HL-60 (cell line): ENCODE results near the gene LZTR1.

ENCODE experiments used
- DNase-seq, 2 experiments: peaks; one replicate each; pipeline ENCODE4 v3.0.0-alpha.2; 2010 to 2020; ENCODE audit warnings: low read depth in 1 of 2, low spot score in 1 of 2
- H3K27ac ChIP-seq: fragments of 250-450 bp; sonication (Bioruptor Pico); replicated peaks from 2 replicates; pipeline ENCODE4 v1.5.1; 2020; ENCODE audit warnings: mild to moderate bottlenecking, moderate library complexity
- H3K27me3 ChIP-seq: fragments of 250-450 bp; sonication (Bioruptor Pico); 2 replicates; pipeline ENCODE4 v1.5.1; 2021; ENCODE audit warnings: mild to moderate bottlenecking, moderate library complexity; ENCODE audit not compliant: insufficient read depth, poor library complexity, severe bottlenecking
- H3K4me3 ChIP-seq: replicated peaks from 2 replicates; pipeline ENCODE4 v1.5.1; 2011; ENCODE audit warnings: mild to moderate bottlenecking, control low read depth, low read length; ENCODE audit not compliant: insufficient read depth
- GABPA ChIP-seq: IDR thresholded peaks from 2 replicates; pipeline ENCODE4 v1.6.1; 2012; ENCODE audit warnings: low read depth
- POLR2AphosphoS5 ChIP-seq: IDR thresholded peaks from 2 replicates; pipeline ENCODE4 v1.6.1; 2012; ENCODE audit warnings: low read depth
- SPI1 ChIP-seq: IDR thresholded peaks from 2 replicates; pipeline ENCODE4 v1.6.1; 2012; ENCODE audit warnings: low read depth, mild to moderate bottlenecking, borderline replicate concordance
- TF ChIP-seq, protein P1 (sequence below): IDR thresholded peaks from 2 replicates; pipeline ENCODE4 v1.6.1; 2012; ENCODE audit warnings: low read depth; ENCODE audit not compliant: insufficient replicate concordance
- TF ChIP-seq, protein P2 (sequence below): IDR thresholded peaks from one replicate; pipeline ENCODE4 v1.5.1; 2011; ENCODE audit warnings: low read length, control low read depth, inconsistent platforms; ENCODE audit not compliant: insufficient read depth

Gene LZTR1

GRCh38 chr22:20985720-20986119 is 3.6 kb downstream of the LZTR1 start:
- H3K27me3 ChIP-seq = no peaks in the 10 kb centered on the region
- no peak for DNase-seq
- TF ChIP-seq, protein P1, sequence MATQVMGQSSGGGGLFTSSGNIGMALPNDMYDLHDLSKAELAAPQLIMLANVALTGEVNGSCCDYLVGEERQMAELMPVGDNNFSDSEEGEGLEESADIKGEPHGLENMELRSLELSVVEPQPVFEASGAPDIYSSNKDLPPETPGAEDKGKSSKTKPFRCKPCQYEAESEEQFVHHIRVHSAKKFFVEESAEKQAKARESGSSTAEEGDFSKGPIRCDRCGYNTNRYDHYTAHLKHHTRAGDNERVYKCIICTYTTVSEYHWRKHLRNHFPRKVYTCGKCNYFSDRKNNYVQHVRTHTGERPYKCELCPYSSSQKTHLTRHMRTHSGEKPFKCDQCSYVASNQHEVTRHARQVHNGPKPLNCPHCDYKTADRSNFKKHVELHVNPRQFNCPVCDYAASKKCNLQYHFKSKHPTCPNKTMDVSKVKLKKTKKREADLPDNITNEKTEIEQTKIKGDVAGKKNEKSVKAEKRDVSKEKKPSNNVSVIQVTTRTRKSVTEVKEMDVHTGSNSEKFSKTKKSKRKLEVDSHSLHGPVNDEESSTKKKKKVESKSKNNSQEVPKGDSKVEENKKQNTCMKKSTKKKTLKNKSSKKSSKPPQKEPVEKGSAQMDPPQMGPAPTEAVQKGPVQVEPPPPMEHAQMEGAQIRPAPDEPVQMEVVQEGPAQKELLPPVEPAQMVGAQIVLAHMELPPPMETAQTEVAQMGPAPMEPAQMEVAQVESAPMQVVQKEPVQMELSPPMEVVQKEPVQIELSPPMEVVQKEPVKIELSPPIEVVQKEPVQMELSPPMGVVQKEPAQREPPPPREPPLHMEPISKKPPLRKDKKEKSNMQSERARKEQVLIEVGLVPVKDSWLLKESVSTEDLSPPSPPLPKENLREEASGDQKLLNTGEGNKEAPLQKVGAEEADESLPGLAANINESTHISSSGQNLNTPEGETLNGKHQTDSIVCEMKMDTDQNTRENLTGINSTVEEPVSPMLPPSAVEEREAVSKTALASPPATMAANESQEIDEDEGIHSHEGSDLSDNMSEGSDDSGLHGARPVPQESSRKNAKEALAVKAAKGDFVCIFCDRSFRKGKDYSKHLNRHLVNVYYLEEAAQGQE = no peak
- TF ChIP-seq POLR2AphosphoS5 (no peak), GABPA (no peak), SPI1 (no peak)
- TF ChIP-seq, protein P2, sequence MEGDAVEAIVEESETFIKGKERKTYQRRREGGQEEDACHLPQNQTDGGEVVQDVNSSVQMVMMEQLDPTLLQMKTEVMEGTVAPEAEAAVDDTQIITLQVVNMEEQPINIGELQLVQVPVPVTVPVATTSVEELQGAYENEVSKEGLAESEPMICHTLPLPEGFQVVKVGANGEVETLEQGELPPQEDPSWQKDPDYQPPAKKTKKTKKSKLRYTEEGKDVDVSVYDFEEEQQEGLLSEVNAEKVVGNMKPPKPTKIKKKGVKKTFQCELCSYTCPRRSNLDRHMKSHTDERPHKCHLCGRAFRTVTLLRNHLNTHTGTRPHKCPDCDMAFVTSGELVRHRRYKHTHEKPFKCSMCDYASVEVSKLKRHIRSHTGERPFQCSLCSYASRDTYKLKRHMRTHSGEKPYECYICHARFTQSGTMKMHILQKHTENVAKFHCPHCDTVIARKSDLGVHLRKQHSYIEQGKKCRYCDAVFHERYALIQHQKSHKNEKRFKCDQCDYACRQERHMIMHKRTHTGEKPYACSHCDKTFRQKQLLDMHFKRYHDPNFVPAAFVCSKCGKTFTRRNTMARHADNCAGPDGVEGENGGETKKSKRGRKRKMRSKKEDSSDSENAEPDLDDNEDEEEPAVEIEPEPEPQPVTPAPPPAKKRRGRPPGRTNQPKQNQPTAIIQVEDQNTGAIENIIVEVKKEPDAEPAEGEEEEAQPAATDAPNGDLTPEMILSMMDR = no peak
- H3K27ac ChIP-seq = no peak overlapping the region
- H3K4me3 ChIP-seq = no peak overlapping the region

- Histone ChIP-seq H3K27me3 (no peaks in the 10 kb centered on the region), H3K4me3 (no peak overlapping the region), H3K27ac (no peak overlapping the region)
- DNase-seq = no peak
- TF ChIP-seq, protein P2 = no peak
- no peak for TF ChIP-seq GABPA
- no peak for TF ChIP-seq SPI1
- TF ChIP-seq, protein P1 = no peak
These were observed 4.3 kb downstream of the LZTR1 start for GRCh38 chr22:20986365-20986764.

GRCh38 chr22:20987375-20987774 is 5.3 kb downstream of the LZTR1 start:
- TF ChIP-seq, protein P2 = no peak
- TF ChIP-seq, protein P1 = no peak
- no peak for TF ChIP-seq POLR2AphosphoS5
- TF ChIP-seq GABPA = no peak
- TF ChIP-seq SPI1 = no peak
- no peak overlapping the region for H3K27ac ChIP-seq

More at GRCh38 chr22:20987375-20987774, 5.3 kb downstream of the LZTR1 start:
- Histone ChIP-seq H3K4me3 (no peak overlapping the region), H3K27me3 (no peaks in the 10 kb centered on the region)
- no peak for DNase-seq
